NK-92 treated with Interleukin-12 subunit alpha and Interleukin-12 subunit beta, amount 100 ng/mL, for 24 hours (cell line): ENCODE results near the gene COL4A3.

Source experiments
- DNase-seq: peaks from one replicate; lab custom pipeline; 2025; lab: John Stamatoyannopoulos, UW

COL4A3 gene

GRCh38 chr2:227295806-227296205 is 131.4 kb downstream of the COL4A3 start:
- DNase-seq: no peak

DNA sequence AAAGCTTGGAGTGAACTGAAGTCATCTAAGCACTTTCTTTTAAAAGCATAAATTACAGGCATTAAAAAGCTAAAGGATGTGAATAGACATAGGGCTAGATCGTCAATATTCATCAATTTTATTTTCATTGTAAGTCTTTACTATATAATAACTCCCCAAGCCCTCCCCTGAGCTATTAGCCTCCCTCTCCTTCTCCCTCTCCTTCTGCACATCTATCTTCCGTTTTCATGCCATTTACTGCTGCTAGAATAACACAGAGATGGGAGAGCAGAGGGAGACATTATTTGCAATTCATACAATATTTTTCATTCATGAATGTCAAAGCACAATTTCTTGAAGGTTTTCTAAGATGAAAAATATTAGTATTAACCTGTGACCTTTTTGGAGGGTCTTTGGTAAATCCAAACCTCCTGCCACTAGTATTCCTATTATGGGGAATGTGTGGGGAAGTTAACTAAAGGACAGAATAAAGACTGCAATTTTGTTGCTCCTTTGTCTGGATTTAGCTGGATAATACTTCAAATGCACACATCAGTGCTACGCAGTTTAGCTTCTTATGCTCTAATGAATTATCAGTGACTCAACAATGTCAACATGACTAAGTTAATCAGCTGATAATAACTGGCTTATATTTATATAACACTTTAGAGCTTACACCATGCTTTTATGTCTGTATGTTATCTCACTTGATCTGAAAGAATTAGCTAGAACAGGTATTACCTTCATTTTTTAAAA is 132.4 kb downstream of the COL4A3 start:
- no peak for DNase-seq

GRCh38 chr2:227301523-227301922 is 137.1 kb downstream of the COL4A3 start:
- DNase-seq: no peak

DNA sequence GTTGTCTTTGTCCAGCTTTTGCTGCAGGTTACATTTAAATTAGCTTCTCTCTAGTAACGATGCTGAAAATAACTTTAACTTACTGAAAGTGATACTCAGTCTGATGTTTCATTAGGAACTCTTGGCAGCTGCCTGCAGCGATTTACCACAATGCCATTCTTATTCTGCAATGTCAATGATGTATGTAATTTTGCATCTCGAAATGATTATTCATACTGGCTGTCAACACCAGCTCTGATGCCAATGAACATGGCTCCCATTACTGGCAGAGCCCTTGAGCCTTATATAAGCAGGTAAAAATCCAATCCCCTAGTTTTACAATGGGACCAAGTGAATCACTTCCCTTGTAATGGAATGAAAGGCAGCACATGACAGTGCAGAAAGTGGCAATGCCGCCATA is 144.4 kb downstream of the COL4A3 start:
- DNase-seq: no peak

GRCh38 chr2:227310756-227311110 is 146.3 kb downstream of the COL4A3 start:
- DNase-seq: no peak

DNA sequence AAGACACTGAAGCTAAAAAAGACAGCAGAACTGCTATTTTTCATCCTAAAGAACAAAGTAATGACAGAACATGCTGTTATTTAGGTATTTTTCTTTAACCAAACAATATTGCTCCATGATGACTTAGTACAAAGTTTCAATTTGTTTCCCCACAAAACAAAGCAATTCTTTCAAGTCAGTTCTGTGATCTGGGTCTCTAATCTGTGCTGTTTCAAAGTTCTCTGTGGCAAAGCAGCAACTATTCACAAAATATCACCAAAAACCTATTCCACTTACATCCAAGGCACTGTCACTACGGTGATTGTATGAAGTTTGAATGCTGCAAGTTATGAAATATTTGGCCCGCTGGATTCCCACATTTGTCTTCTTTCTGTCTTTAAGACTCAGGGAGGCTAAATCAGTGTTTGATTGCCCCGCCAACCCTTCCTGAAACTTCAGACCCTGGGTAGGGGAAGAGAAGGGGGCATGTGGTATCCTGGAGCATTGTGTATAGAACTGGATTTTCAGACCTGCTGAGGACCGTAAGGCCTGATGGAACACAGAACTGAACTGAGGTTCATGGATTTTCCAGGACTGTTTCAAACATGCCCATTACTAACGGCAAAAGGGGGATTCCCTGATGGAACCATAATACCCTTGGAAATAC is 147.6 kb downstream of the COL4A3 start:
- DNase-seq: no peak

- no peak for DNase-seq
Observed at GRCh38 chr2:227312579-227312978, 148.2 kb downstream of the COL4A3 start.

DNA sequence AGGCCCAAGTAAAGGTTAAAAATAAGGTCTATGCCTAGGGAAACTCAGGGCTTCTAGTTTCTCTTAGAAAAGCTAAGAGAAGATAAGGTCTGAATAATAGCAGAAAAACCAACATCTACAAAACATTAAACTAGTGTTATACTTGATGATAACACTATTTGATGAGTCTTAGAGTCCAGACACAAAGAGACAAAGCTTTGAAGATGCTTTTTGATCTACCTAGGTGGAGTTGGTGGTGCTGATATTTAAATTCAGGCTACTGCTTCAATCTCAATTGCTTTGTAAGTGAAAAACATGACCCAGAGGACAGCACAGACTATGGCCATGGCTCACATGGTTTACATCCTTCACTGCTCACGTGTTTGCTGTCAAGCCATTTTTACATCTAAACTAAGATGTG is 148.9 kb downstream of the COL4A3 start:
- no peak for DNase-seq

- DNase-seq: no peak
Observed at GRCh38 chr2:227317834-227318233, 153.4 kb downstream of the COL4A3 start.

GRCh38 chr2:227320305-227321094 is 156.1 kb downstream of the COL4A3 start:
- DNase-seq: no peak

DNA sequence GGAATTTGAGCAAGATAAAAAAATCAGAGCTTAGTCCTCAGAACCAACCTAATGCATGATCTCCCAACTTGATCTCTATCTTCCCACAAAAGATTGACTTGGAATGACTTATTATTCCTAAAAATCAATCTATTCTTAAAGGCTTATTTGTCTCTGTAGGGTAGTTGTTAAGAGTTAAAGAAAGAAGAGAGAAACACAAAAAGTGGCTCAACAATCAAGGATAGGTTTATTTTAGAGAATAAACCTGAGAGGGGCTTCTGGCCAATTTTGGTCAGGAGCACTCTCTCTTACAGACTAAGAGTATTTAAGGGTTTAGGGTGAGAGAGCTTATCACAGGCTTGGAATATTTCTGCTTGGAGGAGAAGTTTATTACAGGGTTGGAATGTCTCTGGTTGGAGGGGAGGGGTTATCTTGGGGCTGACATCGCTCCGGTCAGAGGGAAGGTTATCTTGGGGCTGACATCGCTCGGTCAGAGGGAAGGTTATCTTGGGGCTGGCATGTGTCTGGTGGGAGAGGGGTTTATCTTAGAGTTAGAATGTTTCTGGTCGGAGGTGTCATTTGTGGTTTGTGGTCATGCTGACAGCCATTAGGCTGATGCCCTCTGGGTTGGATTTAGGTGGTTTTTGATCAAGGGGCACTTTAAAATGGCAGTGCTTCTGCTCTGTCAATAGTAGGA is 158.2 kb downstream of the COL4A3 start:
- no peak for DNase-seq

- DNase-seq: no peak
Observed at GRCh38 chr2:227323818-227324217, 159.4 kb downstream of the COL4A3 start.

DNA sequence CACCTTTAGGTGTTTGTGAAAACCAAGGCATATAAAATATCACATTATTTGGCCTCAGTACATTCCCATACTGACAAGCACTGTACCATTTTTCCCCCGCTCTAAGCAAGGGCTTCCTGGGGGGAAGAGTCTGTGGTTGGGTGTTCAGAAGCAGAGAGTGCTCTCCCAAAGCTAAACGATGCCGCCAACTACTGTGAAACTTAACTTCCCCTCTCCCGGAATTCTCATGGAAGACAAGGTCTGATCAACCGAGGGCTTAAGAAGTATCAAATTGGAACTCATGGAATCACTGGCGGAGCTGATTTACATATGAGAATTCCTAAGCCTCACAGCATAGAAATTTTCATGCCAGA is 160.2 kb downstream of the COL4A3 start:
- DNase-seq: no peak

- DNase-seq: peak; percentile 88
Observed at GRCh38 chr2:227324995-227325838, 160.8 kb downstream of the COL4A3 start, which contains the start of gene MFF. Gene MFF (plus strand): TSS chr2:227325251. CDS start chr2:227330666, 5,415 bp downstream.

- DNase-seq: no peak
Observed at GRCh38 chr2:227325839-227326195, 161.4 kb downstream of the COL4A3 start.

DNA sequence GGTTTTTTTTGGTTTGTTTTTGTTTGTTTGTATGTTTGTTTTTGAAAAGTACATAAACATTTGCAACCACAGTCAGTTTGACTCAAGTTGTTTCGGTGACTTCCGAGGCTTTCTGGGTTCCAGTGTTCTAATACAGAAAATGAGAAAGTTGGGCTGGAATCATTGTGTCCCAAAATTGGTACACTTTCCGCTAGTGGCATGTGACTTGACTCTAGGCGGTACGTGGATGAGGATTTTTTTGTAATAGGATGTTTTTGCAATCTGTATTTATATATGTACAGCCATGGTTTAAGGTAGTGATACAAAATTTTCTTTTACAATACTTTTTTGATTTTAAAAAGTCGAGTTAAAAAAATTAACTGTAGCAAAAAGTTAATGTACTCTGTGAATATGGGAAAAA is 162.4 kb downstream of the COL4A3 start:
- DNase-seq: no peak

DNA sequence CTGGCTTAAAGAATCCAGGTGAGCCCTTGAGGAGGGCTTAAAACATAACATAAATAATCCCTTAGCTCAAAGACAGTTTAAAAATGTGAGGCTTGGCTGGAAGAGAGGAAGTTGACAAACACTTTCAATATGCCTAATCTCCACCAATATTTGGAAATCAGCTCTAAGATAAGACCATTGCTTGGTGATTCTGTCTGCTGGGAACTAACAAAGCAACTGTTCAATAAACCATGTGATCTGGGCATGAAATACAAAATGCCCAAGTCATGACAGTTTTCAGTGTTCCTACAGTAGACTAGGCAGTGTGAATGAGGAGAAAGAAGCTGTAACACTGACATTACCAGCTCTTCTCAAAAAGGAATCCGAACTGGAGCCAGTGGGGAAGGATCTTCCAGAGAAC is 171.3 kb downstream of the COL4A3 start:
- no peak for DNase-seq

- DNase-seq: no peak
Observed at GRCh38 chr2:227337442-227337841, 173.0 kb downstream of the COL4A3 start.

DNA sequence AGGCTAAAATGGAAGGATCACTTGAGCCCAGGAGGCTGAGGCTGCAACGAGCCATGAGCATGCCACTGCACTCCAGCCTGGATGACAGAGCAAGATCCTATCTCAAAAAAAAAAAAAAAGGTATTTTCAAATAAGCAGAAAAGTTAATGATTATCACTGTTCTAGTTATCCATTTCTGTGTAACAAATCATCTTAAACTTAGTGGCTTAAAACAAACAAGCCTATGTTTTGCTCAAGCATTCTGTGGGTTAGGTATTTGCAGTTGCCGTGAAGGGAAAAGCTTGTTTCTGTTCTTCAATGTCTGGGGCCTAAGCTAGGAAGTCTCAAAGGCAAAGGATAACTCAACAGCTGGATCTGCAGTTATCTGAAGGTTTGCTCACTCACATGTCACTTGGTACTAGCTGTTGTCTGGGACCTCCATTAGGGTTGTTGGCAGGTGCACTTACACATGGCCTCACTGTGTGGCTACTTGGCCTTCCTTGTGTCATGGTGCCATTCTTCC is 174.7 kb downstream of the COL4A3 start:
- DNase-seq: no peak

- DNase-seq: no peak
Observed at GRCh38 chr2:227340106-227340505, 175.7 kb downstream of the COL4A3 start.

DNA sequence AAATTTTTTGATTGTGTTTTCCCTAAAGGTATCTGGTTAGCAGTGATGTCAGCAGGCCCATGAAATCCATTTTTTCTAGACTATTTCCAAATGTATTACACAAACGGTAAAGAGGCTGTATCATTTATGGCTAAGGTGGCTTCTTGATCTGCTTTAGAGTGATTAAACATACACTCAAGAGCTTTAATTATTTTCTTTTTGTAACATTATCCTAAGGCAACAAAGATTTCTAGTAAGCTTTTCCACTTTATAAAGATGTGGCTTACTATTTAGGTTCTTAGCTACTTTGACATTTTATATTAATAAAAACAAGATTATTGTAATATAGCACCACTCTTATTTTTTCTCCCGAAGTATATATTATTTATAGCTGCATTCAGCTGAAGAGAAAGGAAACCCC is 177.1 kb downstream of the COL4A3 start:
- no peak for DNase-seq

DNA sequence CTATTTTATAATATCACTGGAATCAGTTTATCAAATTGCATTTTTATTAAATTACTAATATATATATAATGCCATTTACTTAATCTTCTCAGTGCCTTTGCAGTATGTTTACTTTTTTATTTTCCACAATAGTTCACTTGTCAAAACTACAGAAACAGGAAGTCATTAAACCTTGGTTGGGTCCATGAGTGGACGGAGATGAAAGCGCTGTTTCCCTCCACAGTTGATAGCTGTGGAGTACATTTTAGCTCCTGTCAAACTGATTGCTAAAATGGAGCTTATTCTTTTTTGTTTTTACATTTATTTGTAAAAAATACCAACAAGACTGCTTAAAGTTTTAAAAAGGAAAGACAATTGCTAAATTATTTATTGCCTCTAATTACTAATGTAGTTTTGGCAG is 179.8 kb downstream of the COL4A3 start:
- DNase-seq: no peak
